Left ventricle myocardium inferior (tissue), 1 donor: ENCODE data around the gene CD81. TPM values are rescaled to one million over a fixed set of nuclear protein-coding genes. Genes with fewer than 3 reads are reported as not detected.

Source experiments
- DNase-seq: peaks from one replicate; pipeline ENCODE4 v3.0.0-alpha.2; 2020
- H3K27ac ChIP-seq: fragments of 200-600 bp; replicated peaks from 2 replicates; pipeline ENCODE4 v1.8.0; 2021
- H3K27me3 ChIP-seq: fragments of 200-600 bp; 2 replicates; pipeline ENCODE4 v1.8.0; 2021; ENCODE audit warnings: low read depth
- H3K36me3 ChIP-seq: fragments of 200-600 bp; 2 replicates; pipeline ENCODE4 v1.8.0; 2021
- H3K4me1 ChIP-seq: fragments of 200-600 bp; 2 replicates; pipeline ENCODE4 v1.8.0; 2021
- H3K4me3 ChIP-seq: fragments of 200-600 bp; 2 replicates; pipeline ENCODE4 v1.8.0; 2021; ENCODE audit warnings: mild to moderate bottlenecking, moderate library complexity
- H3K9me3 ChIP-seq: fragments of 200-600 bp; replicated peaks from 2 replicates; pipeline ENCODE4 v1.8.0; 2021
- CTCF ChIP-seq: fragments of 200-600 bp; IDR thresholded peaks from 2 replicates; pipeline ENCODE4 v1.8.0; 2021; ENCODE audit warnings: antibody characterized with exemption, mild to moderate bottlenecking, borderline replicate concordance
- intact Hi-C: fragments of 100-400 bp; cut with micrococcal nuclease; formaldehyde crosslinking; loops from one replicate; pipeline ENCODE4 v1.11.0; 2022
- total RNA-seq: library from RNA; stranded (reverse); fragmentation: NEBNext Ultra II Directional; extraction: Animal tissue kit (Norgen Biotek cat#: 25700); gene quantifications from one replicate; pipeline ENCODE4 v1.2.1, GENCODE V29; 2021
- donor health status: DM: no; HTN: yes; CAD: no; lungs with severe emphysema.

The CD81 gene
- total RNA-seq, 1 donor from 2014 or later: 412 TPM

- Histone ChIP-seq H3K9me3 (no peaks in the 10 kb centered on the region), H3K36me3 (no peaks in the 10 kb centered on the region), H3K4me3 (no peak overlapping the region), H3K27ac (no peak overlapping the region), H3K4me1 (no peaks in the 10 kb centered on the region), H3K27me3 (peaks cover 7% of the 10 kb centered on the region)
- intact Hi-C loops: no loop called here
- DNase-seq: no peak
- no peak for TF ChIP-seq CTCF
Observed at GRCh38 chr11:2409126-2409525, 32.0 kb downstream of the CD81 start.

GRCh38 chr11:2409611-2410468 lies 32.7 kb downstream of the CD81 start:
- TF ChIP-seq CTCF: no peak
- intact Hi-C loops: loop anchor here (10.0 kb wide), 1 partner anchor 215 kb away; no protein-coding TSS in a partner anchor

GRCh38 chr11:2410616-2411015 lies 33.5 kb downstream of the CD81 start:
- no peak overlapping the region for H3K27ac ChIP-seq
- H3K4me1 ChIP-seq: no peaks in the 10 kb centered on the region
- no peaks in the 10 kb centered on the region for H3K36me3 ChIP-seq
- peaks cover 7% of the 10 kb centered on the region for H3K27me3 ChIP-seq
- no peaks in the 10 kb centered on the region for H3K9me3 ChIP-seq
- intact Hi-C loops: loop anchor here (10.0 kb wide), 1 partner anchor 216 kb away; no protein-coding TSS in a partner anchor
- no peak overlapping the region for H3K4me3 ChIP-seq
- no peak for DNase-seq
- TF ChIP-seq CTCF: no peak

More at GRCh38 chr11:2409611-2410468, 32.7 kb downstream of the CD81 start:
- Histone ChIP-seq H3K4me1 (no peaks in the 10 kb centered on the region), H3K9me3 (no peaks in the 10 kb centered on the region), H3K27ac (no peak overlapping the region), H3K4me3 (no peak overlapping the region), H3K36me3 (no peaks in the 10 kb centered on the region), H3K27me3 (peaks cover 7% of the 10 kb centered on the region)
- no peak for DNase-seq

GRCh38 chr11:2411446-2412305 lies 34.6 kb downstream of the CD81 start:
- no peak for DNase-seq
- Histone ChIP-seq H3K4me1 (no peaks in the 10 kb centered on the region), H3K4me3 (no peak overlapping the region), H3K27ac (no peak overlapping the region), H3K9me3 (no peaks in the 10 kb centered on the region), H3K27me3 (peaks cover 7% of the 10 kb centered on the region), H3K36me3 (no peaks in the 10 kb centered on the region)
- intact Hi-C loops: loop anchor here (10.0 kb wide), 1 partner anchor 217 kb away; no protein-coding TSS in a partner anchor
- TF ChIP-seq CTCF: no peak

GRCh38 chr11:2412323-2412722 lies 35.2 kb downstream of the CD81 start:
- Histone ChIP-seq H3K4me3 (no peak overlapping the region), H3K27me3 (peaks cover 7% of the 10 kb centered on the region), H3K36me3 (no peaks in the 10 kb centered on the region), H3K4me1 (no peaks in the 10 kb centered on the region), H3K27ac (no peak overlapping the region), H3K9me3 (no peaks in the 10 kb centered on the region)
- no peak for TF ChIP-seq CTCF
- intact Hi-C loops: loop anchor here (10.0 kb wide), 1 partner anchor 218 kb away; no protein-coding TSS in a partner anchor
- no peak for DNase-seq
